DOHH2 (cell line): ENCODE results near the gene AK3.

ENCODE experiments used
- CTCF ChIP-seq: fragments of 200-600 bp; sonication (generic); IDR thresholded peaks from one replicate; pipeline ENCODE4 v1.5.1; 2014; ENCODE audit warnings: antibody characterized with exemption, mild to moderate bottlenecking, low read depth, low read length; ENCODE audit not compliant: poor library complexity, severe bottlenecking
- EZH2phosphoT487 ChIP-seq: fragments of 200-600 bp; sonication (generic); IDR thresholded peaks from 2 replicates; pipeline ENCODE4 v1.6.1; 2017; ENCODE audit warnings: borderline replicate concordance, mild to moderate bottlenecking, antibody characterized with exemption, low read length, moderate library complexity, mixed read lengths

GRCh38 chr9:4691795-4692194 lies 49.2 kb downstream of the AK3 start:
- no peak for TF ChIP-seq CTCF
- no peak for TF ChIP-seq EZH2phosphoT487
